ENCODE data around the gene RND2.

DNA sequence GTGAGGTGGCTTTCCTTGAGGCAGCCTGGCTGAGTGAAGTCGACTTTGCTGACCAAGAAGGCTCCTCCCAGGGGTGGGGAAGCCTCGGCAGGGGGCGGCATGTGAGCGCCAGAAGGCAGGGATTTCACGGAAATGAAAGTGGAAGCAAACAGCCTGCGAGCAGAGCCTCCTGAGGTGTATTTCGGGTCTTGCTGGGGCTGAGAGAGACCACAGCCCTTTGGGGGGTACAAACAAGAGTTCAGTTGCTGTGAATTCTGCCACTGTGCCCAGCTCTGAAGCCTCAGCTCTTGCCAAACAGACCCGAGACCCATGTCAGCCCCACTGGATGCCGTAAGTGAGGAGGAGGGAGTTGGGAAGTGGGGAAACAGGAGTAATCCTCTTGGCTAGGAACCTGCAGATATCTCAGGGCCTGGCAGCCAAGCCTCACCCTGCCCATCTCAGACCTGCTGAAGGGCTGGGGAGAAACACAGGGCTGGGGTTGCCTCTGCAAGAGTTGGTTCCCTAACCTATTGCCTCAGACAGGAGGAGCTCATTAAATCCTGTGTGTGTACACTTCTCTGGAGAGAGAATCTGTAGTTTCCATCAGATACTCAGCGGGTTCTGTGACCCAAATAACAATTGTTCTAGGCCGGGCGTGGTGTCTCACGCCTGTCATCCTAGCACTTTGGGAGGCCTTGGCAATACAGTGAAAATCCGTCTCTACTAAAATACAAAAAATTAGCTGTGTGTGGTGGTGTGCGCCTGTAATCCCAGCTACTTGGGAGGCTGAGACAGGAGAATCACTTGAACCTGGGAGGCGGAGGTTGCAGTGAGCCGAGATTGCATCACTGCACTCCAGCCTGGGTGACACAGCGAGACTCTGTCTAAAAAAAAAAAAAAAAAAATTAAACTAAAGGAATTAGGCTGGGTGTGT is 18.1 kb upstream of the RND2 start, which contains the start of gene IFI35:
- TF ChIP-seq, protein P1, sequence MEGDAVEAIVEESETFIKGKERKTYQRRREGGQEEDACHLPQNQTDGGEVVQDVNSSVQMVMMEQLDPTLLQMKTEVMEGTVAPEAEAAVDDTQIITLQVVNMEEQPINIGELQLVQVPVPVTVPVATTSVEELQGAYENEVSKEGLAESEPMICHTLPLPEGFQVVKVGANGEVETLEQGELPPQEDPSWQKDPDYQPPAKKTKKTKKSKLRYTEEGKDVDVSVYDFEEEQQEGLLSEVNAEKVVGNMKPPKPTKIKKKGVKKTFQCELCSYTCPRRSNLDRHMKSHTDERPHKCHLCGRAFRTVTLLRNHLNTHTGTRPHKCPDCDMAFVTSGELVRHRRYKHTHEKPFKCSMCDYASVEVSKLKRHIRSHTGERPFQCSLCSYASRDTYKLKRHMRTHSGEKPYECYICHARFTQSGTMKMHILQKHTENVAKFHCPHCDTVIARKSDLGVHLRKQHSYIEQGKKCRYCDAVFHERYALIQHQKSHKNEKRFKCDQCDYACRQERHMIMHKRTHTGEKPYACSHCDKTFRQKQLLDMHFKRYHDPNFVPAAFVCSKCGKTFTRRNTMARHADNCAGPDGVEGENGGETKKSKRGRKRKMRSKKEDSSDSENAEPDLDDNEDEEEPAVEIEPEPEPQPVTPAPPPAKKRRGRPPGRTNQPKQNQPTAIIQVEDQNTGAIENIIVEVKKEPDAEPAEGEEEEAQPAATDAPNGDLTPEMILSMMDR (IDR thresholded peaks at IDR 0.05), result no peak
- TF ChIP-seq POLR2AphosphoS5 (IDR thresholded peaks at IDR 0.05; ENCODE audit: low read depth, low read length), result peak; percentile 57
- TF ChIP-seq, protein P2, sequence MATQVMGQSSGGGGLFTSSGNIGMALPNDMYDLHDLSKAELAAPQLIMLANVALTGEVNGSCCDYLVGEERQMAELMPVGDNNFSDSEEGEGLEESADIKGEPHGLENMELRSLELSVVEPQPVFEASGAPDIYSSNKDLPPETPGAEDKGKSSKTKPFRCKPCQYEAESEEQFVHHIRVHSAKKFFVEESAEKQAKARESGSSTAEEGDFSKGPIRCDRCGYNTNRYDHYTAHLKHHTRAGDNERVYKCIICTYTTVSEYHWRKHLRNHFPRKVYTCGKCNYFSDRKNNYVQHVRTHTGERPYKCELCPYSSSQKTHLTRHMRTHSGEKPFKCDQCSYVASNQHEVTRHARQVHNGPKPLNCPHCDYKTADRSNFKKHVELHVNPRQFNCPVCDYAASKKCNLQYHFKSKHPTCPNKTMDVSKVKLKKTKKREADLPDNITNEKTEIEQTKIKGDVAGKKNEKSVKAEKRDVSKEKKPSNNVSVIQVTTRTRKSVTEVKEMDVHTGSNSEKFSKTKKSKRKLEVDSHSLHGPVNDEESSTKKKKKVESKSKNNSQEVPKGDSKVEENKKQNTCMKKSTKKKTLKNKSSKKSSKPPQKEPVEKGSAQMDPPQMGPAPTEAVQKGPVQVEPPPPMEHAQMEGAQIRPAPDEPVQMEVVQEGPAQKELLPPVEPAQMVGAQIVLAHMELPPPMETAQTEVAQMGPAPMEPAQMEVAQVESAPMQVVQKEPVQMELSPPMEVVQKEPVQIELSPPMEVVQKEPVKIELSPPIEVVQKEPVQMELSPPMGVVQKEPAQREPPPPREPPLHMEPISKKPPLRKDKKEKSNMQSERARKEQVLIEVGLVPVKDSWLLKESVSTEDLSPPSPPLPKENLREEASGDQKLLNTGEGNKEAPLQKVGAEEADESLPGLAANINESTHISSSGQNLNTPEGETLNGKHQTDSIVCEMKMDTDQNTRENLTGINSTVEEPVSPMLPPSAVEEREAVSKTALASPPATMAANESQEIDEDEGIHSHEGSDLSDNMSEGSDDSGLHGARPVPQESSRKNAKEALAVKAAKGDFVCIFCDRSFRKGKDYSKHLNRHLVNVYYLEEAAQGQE (IDR thresholded peaks at IDR 0.05; ENCODE audit: insufficient read depth in 1 of 2, low read depth in 2 of 2, low read length in 1 of 2), result no peak
